ENCODE data around the gene ZNF543. TPM values are rescaled to one million over a fixed set of nuclear protein-coding genes. Genes with fewer than 3 reads are reported as not detected.

ZNF543 gene
- total and polyA plus RNA-seq, 2 of the 13 experiments (the other 11 are each of a cell fraction or from before 2014, with no cell fraction given) = 2.1 to 8.9 TPM

DNA sequence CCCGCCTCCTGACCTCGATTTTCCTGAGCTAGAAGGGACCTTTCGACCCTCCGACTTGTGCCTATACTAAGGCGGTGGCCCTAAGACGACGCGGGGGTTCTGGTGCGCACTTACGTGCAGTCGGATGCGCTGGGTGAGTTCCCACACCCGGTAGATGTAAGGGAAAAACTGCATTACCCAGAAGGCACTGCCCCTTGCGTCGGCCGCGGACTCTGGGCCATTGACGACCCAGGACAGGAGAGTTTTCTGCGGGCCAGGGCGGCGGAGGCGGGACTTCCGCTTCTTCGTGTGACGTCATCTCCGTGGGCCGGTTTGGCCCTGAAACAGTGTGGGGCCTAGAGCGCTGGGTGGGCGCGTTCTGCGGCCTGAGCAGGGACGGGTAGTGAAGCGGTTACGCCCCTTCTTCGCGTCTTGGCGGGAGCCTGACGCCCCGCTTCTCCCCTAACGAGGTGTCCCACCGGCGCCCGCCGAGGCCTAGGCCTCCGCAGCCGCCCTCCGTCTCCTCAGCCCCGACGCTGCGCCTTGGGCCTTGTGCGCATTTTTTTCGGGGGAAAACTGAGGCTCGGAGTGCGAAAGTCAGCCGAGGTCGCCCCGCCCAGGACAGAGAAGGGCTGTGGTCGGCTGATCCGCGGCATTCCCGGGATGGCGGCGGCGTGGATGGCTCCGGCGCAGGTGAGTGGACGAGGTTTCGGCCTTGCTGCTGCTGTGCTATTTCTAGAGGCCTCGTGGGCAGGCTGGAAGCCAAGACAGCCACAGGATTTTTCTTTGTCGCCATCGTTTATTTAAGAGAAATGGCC, 39.9 kb upstream of the ZNF543 start, which contains the start of gene ZNF460 (continued):
- TF ChIP-seq NCOA2 (CRISPR knock-in tag; IDR thresholded peaks at IDR 0.05) (no peak; the same call in 1 of the 2 replicates), NFIC (IDR thresholded peaks at IDR 0.05; ENCODE audit: low read length) (no peak), NR2F6 (IDR thresholded peaks at IDR 0.05) (no peak), NR2F6 (CRISPR knock-in tag; IDR thresholded peaks at IDR 0.05) (no peak; the same call in 1 of the 2 replicates), ZNF430 (CRISPR knock-in tag; IDR thresholded peaks at IDR 0.05) (peak; percentile 75; the same call in 1 of the 2 replicates), MED13 (CRISPR knock-in tag; IDR thresholded peaks at IDR 0.05) (peak; percentile 63; the same call in 1 of the 2 replicates), ZNF556 (CRISPR knock-in tag; IDR thresholded peaks at IDR 0.05; ENCODE audit: borderline replicate concordance) (no peak), SMAD3 (CRISPR knock-in tag; IDR thresholded peaks at IDR 0.05) (no peak), ZFP62 (CRISPR knock-in tag; IDR thresholded peaks at IDR 0.05) (no peak), ZNF24 (IDR thresholded peaks at IDR 0.05) (no peak), RFX3 (CRISPR knock-in tag; IDR thresholded peaks at IDR 0.05) (no peak), KDM5A (IDR thresholded peaks at IDR 0.05; ENCODE audit: borderline replicate concordance, low read length) (peak; percentile 94), ZNF367 (CRISPR knock-in tag; IDR thresholded peaks at IDR 0.05; ENCODE audit: borderline replicate concordance) (no peak), NR2F2 (IDR thresholded peaks at IDR 0.05; ENCODE audit: borderline replicate concordance, low read depth) (no peak), ADNP (CRISPR knock-in tag; IDR thresholded peaks at IDR 0.05) (no peak), FOXC1 (CRISPR knock-in tag; IDR thresholded peaks at IDR 0.05; ENCODE audit: borderline replicate concordance) (peak; percentile 76; the same call in 1 of the 2 replicates), ZNF432 (CRISPR knock-in tag; IDR thresholded peaks at IDR 0.05; ENCODE audit: borderline replicate concordance) (no peak), ZNF605 (CRISPR knock-in tag; IDR thresholded peaks at IDR 0.05) (peak; percentile 56)
- TF ChIP-seq, protein P1, sequence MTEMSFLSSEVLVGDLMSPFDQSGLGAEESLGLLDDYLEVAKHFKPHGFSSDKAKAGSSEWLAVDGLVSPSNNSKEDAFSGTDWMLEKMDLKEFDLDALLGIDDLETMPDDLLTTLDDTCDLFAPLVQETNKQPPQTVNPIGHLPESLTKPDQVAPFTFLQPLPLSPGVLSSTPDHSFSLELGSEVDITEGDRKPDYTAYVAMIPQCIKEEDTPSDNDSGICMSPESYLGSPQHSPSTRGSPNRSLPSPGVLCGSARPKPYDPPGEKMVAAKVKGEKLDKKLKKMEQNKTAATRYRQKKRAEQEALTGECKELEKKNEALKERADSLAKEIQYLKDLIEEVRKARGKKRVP (CRISPR knock-in tag; IDR thresholded peaks at IDR 0.05) = no peak
- TF ChIP-seq, protein P2, sequence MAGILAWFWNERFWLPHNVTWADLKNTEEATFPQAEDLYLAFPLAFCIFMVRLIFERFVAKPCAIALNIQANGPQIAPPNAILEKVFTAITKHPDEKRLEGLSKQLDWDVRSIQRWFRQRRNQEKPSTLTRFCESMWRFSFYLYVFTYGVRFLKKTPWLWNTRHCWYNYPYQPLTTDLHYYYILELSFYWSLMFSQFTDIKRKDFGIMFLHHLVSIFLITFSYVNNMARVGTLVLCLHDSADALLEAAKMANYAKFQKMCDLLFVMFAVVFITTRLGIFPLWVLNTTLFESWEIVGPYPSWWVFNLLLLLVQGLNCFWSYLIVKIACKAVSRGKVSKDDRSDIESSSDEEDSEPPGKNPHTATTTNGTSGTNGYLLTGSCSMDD (CRISPR knock-in tag; IDR thresholded peaks at IDR 0.05) = no peak
- TF ChIP-seq, protein P3, sequence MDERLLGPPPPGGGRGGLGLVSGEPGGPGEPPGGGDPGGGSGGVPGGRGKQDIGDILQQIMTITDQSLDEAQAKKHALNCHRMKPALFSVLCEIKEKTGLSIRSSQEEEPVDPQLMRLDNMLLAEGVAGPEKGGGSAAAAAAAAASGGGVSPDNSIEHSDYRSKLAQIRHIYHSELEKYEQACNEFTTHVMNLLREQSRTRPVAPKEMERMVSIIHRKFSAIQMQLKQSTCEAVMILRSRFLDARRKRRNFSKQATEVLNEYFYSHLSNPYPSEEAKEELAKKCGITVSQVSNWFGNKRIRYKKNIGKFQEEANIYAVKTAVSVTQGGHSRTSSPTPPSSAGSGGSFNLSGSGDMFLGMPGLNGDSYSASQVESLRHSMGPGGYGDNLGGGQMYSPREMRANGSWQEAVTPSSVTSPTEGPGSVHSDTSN (CRISPR knock-in tag; IDR thresholded peaks at IDR 0.05) = no peak
- TF ChIP-seq, protein P4, sequence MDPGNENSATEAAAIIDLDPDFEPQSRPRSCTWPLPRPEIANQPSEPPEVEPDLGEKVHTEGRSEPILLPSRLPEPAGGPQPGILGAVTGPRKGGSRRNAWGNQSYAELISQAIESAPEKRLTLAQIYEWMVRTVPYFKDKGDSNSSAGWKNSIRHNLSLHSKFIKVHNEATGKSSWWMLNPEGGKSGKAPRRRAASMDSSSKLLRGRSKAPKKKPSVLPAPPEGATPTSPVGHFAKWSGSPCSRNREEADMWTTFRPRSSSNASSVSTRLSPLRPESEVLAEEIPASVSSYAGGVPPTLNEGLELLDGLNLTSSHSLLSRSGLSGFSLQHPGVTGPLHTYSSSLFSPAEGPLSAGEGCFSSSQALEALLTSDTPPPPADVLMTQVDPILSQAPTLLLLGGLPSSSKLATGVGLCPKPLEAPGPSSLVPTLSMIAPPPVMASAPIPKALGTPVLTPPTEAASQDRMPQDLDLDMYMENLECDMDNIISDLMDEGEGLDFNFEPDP (CRISPR knock-in tag; conservative IDR thresholded peaks at IDR 0.05) = 0 out of 2 replicates have a peak, but pooled peaks have one; percentile 63
- TF ChIP-seq, protein P5, sequence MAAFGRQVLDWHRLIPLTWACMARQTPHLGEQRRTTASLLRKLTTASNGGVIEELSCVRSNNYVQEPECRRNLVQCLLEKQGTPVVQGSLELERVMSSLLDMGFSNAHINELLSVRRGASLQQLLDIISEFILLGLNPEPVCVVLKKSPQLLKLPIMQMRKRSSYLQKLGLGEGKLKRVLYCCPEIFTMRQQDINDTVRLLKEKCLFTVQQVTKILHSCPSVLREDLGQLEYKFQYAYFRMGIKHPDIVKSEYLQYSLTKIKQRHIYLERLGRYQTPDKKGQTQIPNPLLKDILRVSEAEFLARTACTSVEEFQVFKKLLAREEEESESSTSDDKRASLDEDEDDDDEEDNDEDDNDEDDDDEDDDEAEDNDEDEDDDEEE (CRISPR knock-in tag; IDR thresholded peaks at IDR 0.05) = no peak
- TF ChIP-seq, protein P6, sequence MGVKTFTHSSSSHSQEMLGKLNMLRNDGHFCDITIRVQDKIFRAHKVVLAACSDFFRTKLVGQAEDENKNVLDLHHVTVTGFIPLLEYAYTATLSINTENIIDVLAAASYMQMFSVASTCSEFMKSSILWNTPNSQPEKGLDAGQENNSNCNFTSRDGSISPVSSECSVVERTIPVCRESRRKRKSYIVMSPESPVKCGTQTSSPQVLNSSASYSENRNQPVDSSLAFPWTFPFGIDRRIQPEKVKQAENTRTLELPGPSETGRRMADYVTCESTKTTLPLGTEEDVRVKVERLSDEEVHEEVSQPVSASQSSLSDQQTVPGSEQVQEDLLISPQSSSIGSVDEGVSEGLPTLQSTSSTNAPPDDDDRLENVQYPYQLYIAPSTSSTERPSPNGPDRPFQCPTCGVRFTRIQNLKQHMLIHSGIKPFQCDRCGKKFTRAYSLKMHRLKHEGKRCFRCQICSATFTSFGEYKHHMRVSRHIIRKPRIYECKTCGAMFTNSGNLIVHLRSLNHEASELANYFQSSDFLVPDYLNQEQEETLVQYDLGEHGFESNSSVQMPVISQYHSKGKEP (CRISPR knock-in tag; IDR thresholded peaks at IDR 0.05) = no peak
